Measurements from ENCODE around the gene MYOM1.
"Not testable (repeated sequence)": the region's sequence is repeated elsewhere in the genome, so short reads cannot be mapped to it uniquely, and the experiment has no call there.

The MYOM1 gene

GRCh38 chr18:3093624-3094337 is 126.0 kb downstream of the MYOM1 start:
- no peak for DNase-seq (ENCODE audit: extremely low read depth in 1 of 2, low read depth in 1 of 2)

GRCh38 chr18:3092727-3093126 is 127.0 kb downstream of the MYOM1 start:
- no peak for DNase-seq (ENCODE audit: extremely low read depth in 1 of 2, low read depth in 1 of 2)

- DNase-seq (ENCODE audit: extremely low read depth in 1 of 2, low read depth in 1 of 2): no peak
These were observed 130.2 kb downstream of the MYOM1 start for GRCh38 chr18:3089579-3089978.

GRCh38 chr18:3088449-3088848 is 131.3 kb downstream of the MYOM1 start:
- DNase-seq (ENCODE audit: extremely low read depth in 1 of 2, low read depth in 1 of 2): no peak

- DNase-seq (ENCODE audit: extremely low read depth in 1 of 2, low read depth in 1 of 2): no peak
These were observed 132.9 kb downstream of the MYOM1 start for GRCh38 chr18:3086871-3087270.

GRCh38 chr18:3085612-3086011 is 134.2 kb downstream of the MYOM1 start:
- DNase-seq (ENCODE audit: extremely low read depth in 1 of 2, low read depth in 1 of 2): no peak

GRCh38 chr18:3084206-3084605 is 135.6 kb downstream of the MYOM1 start:
- no peak for DNase-seq (ENCODE audit: extremely low read depth in 1 of 2, low read depth in 1 of 2)

- no peak for DNase-seq (ENCODE audit: extremely low read depth in 1 of 2, low read depth in 1 of 2)
These were observed 136.0 kb downstream of the MYOM1 start for GRCh38 chr18:3083766-3084165.

GRCh38 chr18:3081584-3081991 is 138.2 kb downstream of the MYOM1 start:
- DNase-seq (ENCODE audit: extremely low read depth in 1 of 2, low read depth in 1 of 2): no peak

- DNase-seq (ENCODE audit: extremely low read depth in 1 of 2, low read depth in 1 of 2): no peak
These were observed 140.1 kb downstream of the MYOM1 start for GRCh38 chr18:3079653-3080052.

GRCh38 chr18:3075491-3075890 is 144.3 kb downstream of the MYOM1 start:
- no peak for DNase-seq (ENCODE audit: extremely low read depth in 1 of 2, low read depth in 1 of 2)

GRCh38 chr18:3074087-3074486 is 145.7 kb downstream of the MYOM1 start:
- no peak for DNase-seq (ENCODE audit: extremely low read depth in 1 of 2, low read depth in 1 of 2)

GRCh38 chr18:3073353-3073752 is 146.4 kb downstream of the MYOM1 start:
- not testable (repeated sequence) for DNase-seq (ENCODE audit: extremely low read depth in 1 of 2, low read depth in 1 of 2)

GRCh38 chr18:3071676-3072075 is 148.1 kb downstream of the MYOM1 start:
- DNase-seq (ENCODE audit: extremely low read depth in 1 of 2, low read depth in 1 of 2): no peak

GRCh38 chr18:3069671-3070433 is 149.9 kb downstream of the MYOM1 start:
- no peak for DNase-seq (ENCODE audit: extremely low read depth in 1 of 2, low read depth in 1 of 2)

GRCh38 chr18:3067722-3068121 is 152.0 kb downstream of the MYOM1 start:
- DNase-seq (ENCODE audit: extremely low read depth in 1 of 2, low read depth in 1 of 2): no peak

GRCh38 chr18:3067165-3067661 is 152.6 kb downstream of the MYOM1 start:
- no peak for DNase-seq (ENCODE audit: extremely low read depth in 1 of 2, low read depth in 1 of 2)

- DNase-seq (ENCODE audit: extremely low read depth in 1 of 2, low read depth in 1 of 2): no peak
These were observed 153.2 kb downstream of the MYOM1 start for GRCh38 chr18:3066341-3067110.

- DNase-seq (ENCODE audit: extremely low read depth in 1 of 2, low read depth in 1 of 2): not testable (repeated sequence)
These were observed 156.0 kb downstream of the MYOM1 start for GRCh38 chr18:3063766-3064165.

GRCh38 chr18:3062798-3063680 is 156.7 kb downstream of the MYOM1 start:
- peak in 1 of 2 donors; percentile 64 for DNase-seq (ENCODE audit: extremely low read depth in 1 of 2, low read depth in 1 of 2)
